ENCODE results near the gene MLST8. TPM values are rescaled to one million over a fixed set of nuclear protein-coding genes. Genes with fewer than 3 reads are reported as not detected.

Gene MLST8
- total RNA-seq, 1 donor: 30.8 TPM

DNA sequence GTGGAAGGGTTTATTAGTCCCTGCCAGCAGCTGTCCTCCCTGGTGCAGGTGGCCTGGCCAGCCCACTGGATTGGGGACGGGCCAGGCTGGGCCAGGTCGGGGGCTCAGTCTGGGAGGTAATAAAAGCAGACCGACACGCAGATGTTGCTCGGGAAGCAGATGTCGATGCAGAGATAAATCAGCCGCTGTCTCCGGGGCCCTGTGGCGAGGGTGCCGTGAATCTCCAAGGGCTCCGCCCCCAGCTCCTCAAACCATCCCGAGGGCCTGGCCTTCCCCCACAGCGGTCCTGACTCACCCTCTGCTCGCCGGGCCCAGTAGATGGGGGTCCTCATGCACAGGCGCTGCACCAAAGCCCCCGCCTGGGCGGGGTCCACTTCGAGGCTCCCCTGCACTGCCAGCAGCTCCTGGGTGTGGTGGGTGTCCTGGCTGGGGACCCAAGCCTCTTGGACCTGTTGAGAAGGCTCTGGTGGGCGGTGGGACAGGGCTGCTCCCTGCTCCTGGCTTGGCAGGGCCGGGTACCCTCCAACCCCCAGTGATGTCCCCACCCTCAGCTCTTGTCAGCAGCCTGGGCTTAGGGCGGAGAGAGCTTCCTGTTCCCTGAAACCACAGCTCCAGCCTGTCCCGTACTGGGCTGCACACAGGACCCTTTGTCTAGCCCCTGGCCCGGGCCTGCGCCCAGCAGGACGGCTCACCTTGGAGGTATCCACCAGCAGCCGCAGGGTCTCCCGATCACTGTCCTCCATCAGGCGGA, 4.2 kb downstream of the MLST8 start:
- Histone ChIP-seq H3K27me3 (ENCODE audit: insufficient read depth, low read length) (no peaks in the 10 kb centered on the region), H3K4me1 (ENCODE audit: insufficient read depth, low read length) (peaks cover 28% of the 10 kb centered on the region), H3K9me3 (ENCODE audit: low read depth, low read length) (no peaks in the 10 kb centered on the region), H4K20me1 (ENCODE audit: insufficient read depth, low read length) (no peaks in the 10 kb centered on the region), H3K4me2 (ENCODE audit: insufficient read depth, low read length) (no peak overlapping the region), H3K27ac (ENCODE audit: low read depth, low read length) (no peak overlapping the region), H2AFZ (ENCODE audit: low read length) (no peak overlapping the region), H3K79me2 (ENCODE audit: insufficient read depth, low read length) (peaks cover 51% of the 10 kb centered on the region), H3K4me3 (ENCODE audit: insufficient read depth, low read length) (no peak overlapping the region), H3K36me3 (ENCODE audit: insufficient read depth, low read length) (peaks cover 20% of the 10 kb centered on the region)
- TF ChIP-seq, protein P1, sequence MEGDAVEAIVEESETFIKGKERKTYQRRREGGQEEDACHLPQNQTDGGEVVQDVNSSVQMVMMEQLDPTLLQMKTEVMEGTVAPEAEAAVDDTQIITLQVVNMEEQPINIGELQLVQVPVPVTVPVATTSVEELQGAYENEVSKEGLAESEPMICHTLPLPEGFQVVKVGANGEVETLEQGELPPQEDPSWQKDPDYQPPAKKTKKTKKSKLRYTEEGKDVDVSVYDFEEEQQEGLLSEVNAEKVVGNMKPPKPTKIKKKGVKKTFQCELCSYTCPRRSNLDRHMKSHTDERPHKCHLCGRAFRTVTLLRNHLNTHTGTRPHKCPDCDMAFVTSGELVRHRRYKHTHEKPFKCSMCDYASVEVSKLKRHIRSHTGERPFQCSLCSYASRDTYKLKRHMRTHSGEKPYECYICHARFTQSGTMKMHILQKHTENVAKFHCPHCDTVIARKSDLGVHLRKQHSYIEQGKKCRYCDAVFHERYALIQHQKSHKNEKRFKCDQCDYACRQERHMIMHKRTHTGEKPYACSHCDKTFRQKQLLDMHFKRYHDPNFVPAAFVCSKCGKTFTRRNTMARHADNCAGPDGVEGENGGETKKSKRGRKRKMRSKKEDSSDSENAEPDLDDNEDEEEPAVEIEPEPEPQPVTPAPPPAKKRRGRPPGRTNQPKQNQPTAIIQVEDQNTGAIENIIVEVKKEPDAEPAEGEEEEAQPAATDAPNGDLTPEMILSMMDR (IDR thresholded peaks at IDR 0.05; ENCODE audit: extremely low read depth, low read depth, low read length): no peak
- DNase-seq (ENCODE audit: insufficient read length, low spot score, missing footprints): no peak

DNA sequence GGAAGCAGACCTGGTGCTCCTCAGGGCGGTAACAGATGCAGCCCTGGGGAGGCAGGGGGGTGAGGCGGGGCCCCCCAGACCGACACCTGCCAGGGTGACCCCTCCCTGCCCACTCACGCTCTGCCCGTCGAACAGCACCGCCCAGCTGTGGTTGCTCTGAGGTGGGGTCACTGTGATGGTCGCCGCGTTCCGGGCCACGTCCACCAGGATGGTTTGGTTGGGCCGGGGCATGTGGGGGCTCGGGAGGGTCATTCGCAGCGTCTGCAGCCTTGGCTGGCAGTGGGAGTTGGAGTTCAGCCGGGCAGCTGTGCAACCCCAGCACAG, 4.7 kb downstream of the MLST8 start:
- Histone ChIP-seq H3K4me2 (ENCODE audit: insufficient read depth, low read length) (no peak overlapping the region), H3K9me3 (ENCODE audit: low read depth, low read length) (no peaks in the 10 kb centered on the region), H4K20me1 (ENCODE audit: insufficient read depth, low read length) (no peaks in the 10 kb centered on the region), H2AFZ (ENCODE audit: low read length) (no peak overlapping the region), H3K79me2 (ENCODE audit: insufficient read depth, low read length) (peaks cover 51% of the 10 kb centered on the region), H3K27ac (ENCODE audit: low read depth, low read length) (no peak overlapping the region), H3K36me3 (ENCODE audit: insufficient read depth, low read length) (peaks cover 20% of the 10 kb centered on the region), H3K4me3 (ENCODE audit: insufficient read depth, low read length) (no peak overlapping the region), H3K4me1 (ENCODE audit: insufficient read depth, low read length) (peaks cover 23% of the 10 kb centered on the region), H3K27me3 (ENCODE audit: insufficient read depth, low read length) (no peaks in the 10 kb centered on the region)
- TF ChIP-seq, protein P1 (IDR thresholded peaks at IDR 0.05; ENCODE audit: extremely low read depth, low read depth, low read length): no peak
- no peak for DNase-seq (ENCODE audit: insufficient read length, low spot score, missing footprints)

DNA sequence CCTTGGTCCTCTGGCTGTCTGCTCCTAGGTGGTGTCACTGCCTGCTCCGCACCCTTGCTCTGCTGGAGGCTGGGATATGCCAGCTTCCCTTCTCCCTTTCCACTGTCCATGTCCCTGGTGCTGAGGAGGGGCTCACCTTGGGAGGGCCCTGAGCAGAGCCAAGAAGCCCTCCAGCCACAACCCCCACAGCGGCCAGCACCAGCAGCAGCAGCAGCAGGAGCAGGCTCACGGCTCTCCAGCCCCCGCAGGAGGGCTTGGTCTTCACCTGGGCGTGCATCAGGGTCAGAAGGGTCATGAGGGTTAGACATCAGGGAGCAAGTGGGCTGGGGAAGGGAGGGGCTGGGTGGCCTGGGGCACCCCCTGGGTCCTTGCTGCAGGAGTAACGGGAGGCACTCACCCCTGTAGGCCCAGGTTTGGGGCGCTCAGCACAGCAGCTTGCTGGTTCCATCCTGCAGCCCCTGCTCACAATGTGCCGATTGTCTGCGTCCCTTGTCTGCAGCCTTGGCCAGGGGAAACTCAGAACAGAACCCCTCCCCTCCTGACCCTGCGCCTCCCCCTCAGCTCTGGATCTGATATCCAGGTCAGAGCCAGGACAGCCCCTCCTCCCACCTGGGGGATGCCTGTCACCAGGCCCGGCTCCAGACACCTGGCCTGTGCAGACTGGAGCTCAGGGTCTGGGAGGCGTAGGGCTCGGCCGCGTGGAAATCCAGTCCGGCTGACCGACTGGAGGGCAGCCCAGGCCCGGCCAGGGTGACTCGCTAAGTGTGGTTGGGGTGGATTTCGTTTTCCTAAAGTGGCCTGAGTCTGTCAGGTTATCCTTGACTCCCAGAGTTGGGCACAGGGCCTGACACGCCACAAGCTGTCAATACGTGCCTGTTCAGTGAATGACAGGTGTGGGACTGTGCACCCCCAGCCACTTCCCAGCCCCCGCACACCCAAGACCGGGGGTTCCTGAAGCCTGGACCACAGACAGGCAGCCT, 5.4 kb downstream of the MLST8 start, which contains the start of gene BRICD5:
Gene BRICD5, minus strand, starts transcription at position 478 of the 980 bp plus-strand sequence. Its CDS starts 30 bp downstream, at position 448.
- Histone ChIP-seq H4K20me1 (ENCODE audit: insufficient read depth, low read length) (no peaks in the 10 kb centered on the region), H3K79me2 (ENCODE audit: insufficient read depth, low read length) (peaks cover 49% of the 10 kb centered on the region), H3K4me2 (ENCODE audit: insufficient read depth, low read length) (no peak within 1 kb of the TSS), H2AFZ (ENCODE audit: low read length) (no peak within 1 kb of the TSS), H3K27me3 (ENCODE audit: insufficient read depth, low read length) (no peaks in the 10 kb centered on the region), H3K27ac (ENCODE audit: low read depth, low read length) (no peak within 1 kb of the TSS), H3K4me3 (ENCODE audit: insufficient read depth, low read length) (no peak within 1 kb of the TSS), H3K4me1 (ENCODE audit: insufficient read depth, low read length) (peaks cover 24% of the 10 kb centered on the region), H3K36me3 (ENCODE audit: insufficient read depth, low read length) (peaks cover 20% of the 10 kb centered on the region), H3K9me3 (ENCODE audit: low read depth, low read length) (no peaks in the 10 kb centered on the region)
- DNase-seq (ENCODE audit: insufficient read length, low spot score, missing footprints): peak; percentile 97
- TF ChIP-seq, protein P1 (IDR thresholded peaks at IDR 0.05; ENCODE audit: extremely low read depth, low read depth, low read length): no peak

DNA sequence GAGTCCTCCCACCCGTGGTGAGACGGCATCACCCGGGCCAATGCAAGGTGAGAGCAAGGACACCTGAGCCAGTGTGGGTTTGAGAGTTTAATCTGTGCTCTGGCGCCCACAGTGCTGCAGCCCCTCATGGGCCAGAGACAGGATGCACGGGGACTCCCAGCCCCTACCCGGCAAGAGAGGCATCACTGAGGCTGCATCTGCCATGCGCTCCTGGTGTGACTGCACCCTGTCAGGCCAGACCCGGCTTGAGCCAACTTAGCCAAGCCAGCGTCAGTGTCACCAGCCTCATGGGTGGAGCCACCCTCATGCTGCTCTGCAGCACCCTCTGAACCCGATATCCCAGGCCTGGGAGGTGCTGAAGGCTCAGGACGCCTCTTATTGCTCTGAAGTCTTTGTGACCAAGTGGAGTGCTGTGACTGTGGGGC, 6.7 kb downstream of the MLST8 start:
- Histone ChIP-seq H3K79me2 (ENCODE audit: insufficient read depth, low read length) (peaks cover 39% of the 10 kb centered on the region), H3K9me3 (ENCODE audit: low read depth, low read length) (no peaks in the 10 kb centered on the region), H2AFZ (ENCODE audit: low read length) (no peak overlapping the region), H3K4me1 (ENCODE audit: insufficient read depth, low read length) (peaks cover 17% of the 10 kb centered on the region), H3K27ac (ENCODE audit: low read depth, low read length) (no peak overlapping the region), H3K4me2 (ENCODE audit: insufficient read depth, low read length) (no peak overlapping the region), H3K27me3 (ENCODE audit: insufficient read depth, low read length) (no peaks in the 10 kb centered on the region), H3K4me3 (ENCODE audit: insufficient read depth, low read length) (no peak overlapping the region), H4K20me1 (ENCODE audit: insufficient read depth, low read length) (no peaks in the 10 kb centered on the region), H3K36me3 (ENCODE audit: insufficient read depth, low read length) (peaks cover 19% of the 10 kb centered on the region)
- TF ChIP-seq, protein P1 (IDR thresholded peaks at IDR 0.05; ENCODE audit: extremely low read depth, low read depth, low read length): no peak
- no peak for DNase-seq (ENCODE audit: insufficient read length, low spot score, missing footprints)

All from osteoblast (primary cell).